Measurements from ENCODE around the gene CLNK.
"Not testable (repeated sequence)": the region's sequence is repeated elsewhere in the genome, so short reads cannot be mapped to it uniquely, and the experiment has no call there.

The CLNK gene

GRCh38 chr4:10577018-10577417 is 107.5 kb downstream of the CLNK start:
- intact Hi-C loops (cut with DNase I; ENCODE audit: low total_unique reads) = no loop called here
- Histone ChIP-seq H3K27ac (no peak overlapping the region), H3K4me3 (no peak overlapping the region), H3K9me3 (no peaks in the 10 kb centered on the region), H3K36me3 (no peaks in the 10 kb centered on the region), H3K4me1 (no peaks in the 10 kb centered on the region), H3K27me3 (peaks cover 0 to 15% of the 10 kb centered on the region in 2 donors)
- no peak for TF ChIP-seq CTCF (IDR thresholded peaks at IDR 0.05)
- DNase-seq = no peak

GRCh38 chr4:10576236-10576635 is 108.3 kb downstream of the CLNK start:
- Histone ChIP-seq H3K27ac (no peak overlapping the region), H3K27me3 (peaks cover 0 to 15% of the 10 kb centered on the region in 2 donors), H3K4me1 (no peaks in the 10 kb centered on the region), H3K36me3 (no peaks in the 10 kb centered on the region), H3K9me3 (no peaks in the 10 kb centered on the region), H3K4me3 (no peak overlapping the region)
- DNase-seq = no peak
- TF ChIP-seq CTCF (IDR thresholded peaks at IDR 0.05) = no peak
- intact Hi-C loops (cut with DNase I; ENCODE audit: low total_unique reads) = no loop called here

DNA sequence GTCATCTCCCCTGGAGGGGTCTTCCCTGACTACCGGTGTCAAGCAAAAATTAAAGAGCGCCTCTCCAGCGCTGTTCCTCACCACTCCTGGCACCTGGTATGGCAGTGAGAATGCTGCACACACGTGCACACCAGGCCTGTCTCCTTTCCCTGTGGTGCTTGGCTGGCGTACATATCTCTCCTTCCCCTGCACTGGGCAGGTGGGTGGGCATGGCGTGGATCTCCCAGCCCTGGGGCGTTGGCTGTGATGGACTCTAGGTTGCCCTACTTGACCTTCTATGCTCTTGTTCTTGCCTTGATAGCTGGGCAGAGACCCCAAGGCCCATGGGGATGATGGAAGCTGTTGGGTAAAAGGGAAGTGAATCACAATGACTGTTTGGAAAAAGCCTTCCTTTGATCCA is 109.2 kb downstream of the CLNK start:
- no peaks in the 10 kb centered on the region for H3K9me3 ChIP-seq
- no peak for DNase-seq
- no peaks in the 10 kb centered on the region for H3K4me1 ChIP-seq
- H3K27me3 ChIP-seq = peaks cover 0 to 15% of the 10 kb centered on the region in 2 donors
- intact Hi-C loops (cut with DNase I; ENCODE audit: low total_unique reads) = no loop called here
- no peaks in the 10 kb centered on the region for H3K36me3 ChIP-seq
- H3K27ac ChIP-seq = no peak overlapping the region
- H3K4me3 ChIP-seq = no peak overlapping the region
- TF ChIP-seq CTCF (IDR thresholded peaks at IDR 0.05) = no peak

GRCh38 chr4:10574553-10574952 is 110.0 kb downstream of the CLNK start:
- H3K9me3 ChIP-seq; intact Hi-C loops (cut with DNase I; ENCODE audit: low total_unique reads): not testable (repeated sequence)

GRCh38 chr4:10571909-10572308 is 112.7 kb downstream of the CLNK start:
- DNase-seq = no peak
- H3K9me3 ChIP-seq = no peaks in the 10 kb centered on the region
- intact Hi-C loops (cut with DNase I; ENCODE audit: low total_unique reads) = no loop called here
- H3K27me3 ChIP-seq = peaks cover 0 to 6% of the 10 kb centered on the region in 2 donors
- H3K27ac ChIP-seq = no peak overlapping the region
- no peak overlapping the region for H3K4me3 ChIP-seq
- no peaks in the 10 kb centered on the region for H3K4me1 ChIP-seq
- no peaks in the 10 kb centered on the region for H3K36me3 ChIP-seq
- TF ChIP-seq CTCF (IDR thresholded peaks at IDR 0.05) = no peak

More at GRCh38 chr4:10574553-10574952, 110.0 kb downstream of the CLNK start:
- not testable (repeated sequence) for H3K4me3 ChIP-seq, H3K4me1 ChIP-seq, H3K36me3 ChIP-seq, H3K27ac ChIP-seq, DNase-seq
- peaks cover 0 to 14% of the 10 kb centered on the region in 2 donors for H3K27me3 ChIP-seq

GRCh38 chr4:10569491-10569890 is 115.1 kb downstream of the CLNK start:
- Histone ChIP-seq H3K36me3 (no peaks in the 10 kb centered on the region), H3K4me1 (no peaks in the 10 kb centered on the region), H3K27me3 (no peaks in the 10 kb centered on the region), H3K27ac (no peak overlapping the region), H3K4me3 (no peak overlapping the region), H3K9me3 (no peaks in the 10 kb centered on the region)
- no peak for TF ChIP-seq CTCF (IDR thresholded peaks at IDR 0.05)
- intact Hi-C loops (cut with DNase I; ENCODE audit: low total_unique reads) = no loop called here
- no peak for DNase-seq

Data from tibial artery (tissue), 4 donors.